Measurements from ENCODE around the gene CLDN20. TPM values are rescaled to one million over a fixed set of nuclear protein-coding genes. Genes with fewer than 3 reads are reported as not detected.

The CLDN20 gene
- total RNA-seq, 4 donors from 2014 or later, result 0.34 to 0.68 (median 0.34) TPM; not detected in 1

GRCh38 chr6:155269765-155270164 is 6.0 kb downstream of the CLDN20 start:
- 82 to 99% methylated on average over 3 of the region's 3 CpGs for WGBS, 2 donors
- intact Hi-C loops (cut with DNase I; ENCODE audit: low total_unique reads), result no loop called here
- H3K4me3 ChIP-seq (ENCODE audit: low read depth, poor library complexity, severe bottlenecking), result no peak overlapping the region
- TF ChIP-seq, protein P1, sequence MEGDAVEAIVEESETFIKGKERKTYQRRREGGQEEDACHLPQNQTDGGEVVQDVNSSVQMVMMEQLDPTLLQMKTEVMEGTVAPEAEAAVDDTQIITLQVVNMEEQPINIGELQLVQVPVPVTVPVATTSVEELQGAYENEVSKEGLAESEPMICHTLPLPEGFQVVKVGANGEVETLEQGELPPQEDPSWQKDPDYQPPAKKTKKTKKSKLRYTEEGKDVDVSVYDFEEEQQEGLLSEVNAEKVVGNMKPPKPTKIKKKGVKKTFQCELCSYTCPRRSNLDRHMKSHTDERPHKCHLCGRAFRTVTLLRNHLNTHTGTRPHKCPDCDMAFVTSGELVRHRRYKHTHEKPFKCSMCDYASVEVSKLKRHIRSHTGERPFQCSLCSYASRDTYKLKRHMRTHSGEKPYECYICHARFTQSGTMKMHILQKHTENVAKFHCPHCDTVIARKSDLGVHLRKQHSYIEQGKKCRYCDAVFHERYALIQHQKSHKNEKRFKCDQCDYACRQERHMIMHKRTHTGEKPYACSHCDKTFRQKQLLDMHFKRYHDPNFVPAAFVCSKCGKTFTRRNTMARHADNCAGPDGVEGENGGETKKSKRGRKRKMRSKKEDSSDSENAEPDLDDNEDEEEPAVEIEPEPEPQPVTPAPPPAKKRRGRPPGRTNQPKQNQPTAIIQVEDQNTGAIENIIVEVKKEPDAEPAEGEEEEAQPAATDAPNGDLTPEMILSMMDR (IDR thresholded peaks at IDR 0.05), result no peak
- TF ChIP-seq POLR2A (IDR thresholded peaks at IDR 0.05), result no peak
- DNase-seq (ENCODE audit: low spot score in 2 of 2), result no peak

DNA sequence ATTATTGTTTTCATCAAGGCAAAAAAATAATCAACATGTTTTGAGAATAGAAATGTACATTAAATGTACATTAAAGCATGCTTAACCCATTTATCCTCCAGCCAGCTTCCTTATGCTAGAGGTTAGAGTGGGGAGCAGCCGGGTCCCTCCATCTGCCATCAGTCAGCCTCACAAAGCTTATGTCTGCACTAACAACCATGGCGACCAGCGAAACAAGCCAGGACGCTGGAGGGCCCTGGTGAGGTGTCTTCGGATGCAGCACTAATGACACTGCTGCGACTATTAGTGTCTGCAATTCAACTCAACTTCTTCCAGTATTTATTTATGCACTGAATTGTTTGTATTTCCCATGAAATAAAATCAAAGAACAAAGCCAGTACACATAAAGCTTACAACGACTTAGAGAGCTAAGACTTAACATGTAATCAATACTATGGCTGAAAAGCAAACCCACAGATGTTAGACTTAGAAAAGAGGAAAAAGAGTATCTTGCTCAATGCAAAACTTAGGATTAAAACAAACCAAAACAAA is 6.8 kb downstream of the CLDN20 start:
- intact Hi-C loops (cut with DNase I; ENCODE audit: low total_unique reads), result no loop called here
- no peak overlapping the region for H3K4me3 ChIP-seq (ENCODE audit: low read depth, poor library complexity, severe bottlenecking)
- WGBS, 2 donors, result 90 to 93% methylated on average over 7 of the region's 7 CpGs
- no peak for TF ChIP-seq POLR2A (IDR thresholded peaks at IDR 0.05)
- TF ChIP-seq, protein P1 (IDR thresholded peaks at IDR 0.05), result no peak
- DNase-seq (ENCODE audit: low spot score in 2 of 2), result no peak

DNA sequence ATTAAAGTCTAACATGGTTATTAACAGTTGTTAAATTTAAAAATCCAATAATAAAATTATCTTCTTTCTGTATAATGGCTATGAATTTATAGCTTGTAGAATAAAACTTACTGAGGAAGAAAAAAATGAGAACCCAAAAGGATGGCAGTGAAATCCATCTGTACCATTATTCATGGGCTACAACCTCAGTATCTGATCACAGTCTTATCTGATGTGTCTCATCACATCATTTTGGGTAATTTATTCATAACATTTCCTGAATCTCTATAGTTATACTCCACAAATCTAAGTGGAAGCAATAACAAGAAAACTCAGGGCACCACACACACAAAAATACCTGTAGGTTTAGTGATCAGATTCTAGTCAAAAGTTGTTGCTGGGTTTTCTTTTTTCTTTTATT is 7.3 kb downstream of the CLDN20 start:
- intact Hi-C loops (cut with DNase I; ENCODE audit: low total_unique reads), result no loop called here
- TF ChIP-seq, protein P1 (IDR thresholded peaks at IDR 0.05), result no peak
- no peak for TF ChIP-seq POLR2A (IDR thresholded peaks at IDR 0.05)
- H3K4me3 ChIP-seq (ENCODE audit: low read depth, poor library complexity, severe bottlenecking), result no peak overlapping the region
- no peak for DNase-seq (ENCODE audit: low spot score in 2 of 2)

GRCh38 chr6:155272353-155273232 is 8.8 kb downstream of the CLDN20 start:
- DNase-seq (ENCODE audit: low spot score in 2 of 2), result no peak
- intact Hi-C loops (cut with DNase I; ENCODE audit: low total_unique reads), result no loop called here
- 49 to 56% methylated on average over 8 of the region's 8 CpGs for WGBS, 2 donors
- TF ChIP-seq POLR2A (IDR thresholded peaks at IDR 0.05), result no peak
- TF ChIP-seq, protein P1 (IDR thresholded peaks at IDR 0.05), result no peak
- no peak overlapping the region for H3K4me3 ChIP-seq (ENCODE audit: low read depth, poor library complexity, severe bottlenecking)

DNA sequence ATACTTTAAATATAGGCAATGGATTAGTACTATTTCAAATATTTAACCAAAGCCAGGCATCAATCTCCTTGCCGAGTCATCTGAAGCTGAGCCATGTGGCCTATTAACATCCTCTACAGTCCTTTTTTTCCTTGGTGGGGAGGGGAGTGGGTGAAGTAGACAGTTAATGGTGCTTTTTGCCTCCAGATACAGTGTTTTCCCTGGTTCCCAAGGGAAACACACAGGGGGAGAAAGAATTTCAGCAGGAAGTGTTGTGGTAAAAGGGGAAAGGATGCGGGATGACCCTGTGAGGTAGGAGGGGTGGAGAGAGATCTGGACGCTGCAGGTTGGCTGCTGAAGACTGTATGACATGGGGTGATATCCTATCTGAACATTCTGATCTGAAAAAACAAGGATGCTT is 9.6 kb downstream of the CLDN20 start:
- TF ChIP-seq POLR2A (IDR thresholded peaks at IDR 0.05), result no peak
- TF ChIP-seq, protein P1 (IDR thresholded peaks at IDR 0.05), result no peak
- H3K4me3 ChIP-seq (ENCODE audit: low read depth, poor library complexity, severe bottlenecking), result no peak overlapping the region
- DNase-seq (ENCODE audit: low spot score in 2 of 2), result no peak
- WGBS, 2 donors, result 49 to 51% methylated on average over 3 of the region's 3 CpGs
- intact Hi-C loops (cut with DNase I; ENCODE audit: low total_unique reads), result no loop called here

All from lower leg skin (tissue), 4 donors.